Natural killer cell (primary cell): Measurements from ENCODE around the gene SMAD4. TPM values are rescaled to one million over a fixed set of nuclear protein-coding genes. Genes with fewer than 3 reads are reported as not detected.

Source experiments
- ATAC-seq, 3 donors: fragments of 150-1000 bp in 2 of 3; fragments of 200-7000 bp in 1 of 3; cut with Tn5 transposase; 1 replicate in 1 of 3; 2 replicates in 2 of 3; pipeline ENCODE4 v1.10.0; 2021; ENCODE audit warnings: mild to moderate bottlenecking in 2 of 3, moderate library complexity in 2 of 3
- DNase-seq, 2 donors: peaks; one replicate each; pipeline versions ENCODE4 v3.0.0 to v3.0.0-alpha.2; 2013 to 2021; ENCODE audit warnings: mixed read lengths in 1 of 2
- H3K27ac ChIP-seq: one replicate; pipeline ENCODE4 v1.5.1; 2013; ENCODE audit warnings: mild to moderate bottlenecking, low read length
- H3K27me3 ChIP-seq: one replicate; pipeline ENCODE4 v1.6.1; 2013; ENCODE audit warnings: low read length; ENCODE audit not compliant: control insufficient read depth, insufficient read depth
- H3K36me3 ChIP-seq: one replicate; pipeline ENCODE4 v1.6.1; 2013; ENCODE audit warnings: low read length; ENCODE audit not compliant: control insufficient read depth, insufficient read depth
- H3K4me1 ChIP-seq: one replicate; pipeline ENCODE4 v1.6.1; 2013; ENCODE audit warnings: low read length; ENCODE audit not compliant: control insufficient read depth, insufficient read depth
- H3K4me3 ChIP-seq: one replicate; pipeline ENCODE4 v1.5.1; 2013; ENCODE audit warnings: low read length
- H3K9me3 ChIP-seq: one replicate; pipeline ENCODE4 v1.6.1; 2013; ENCODE audit warnings: low read length; ENCODE audit not compliant: control insufficient read depth, insufficient read depth
- H3K27ac Mint-ChIP-seq, 2 donors: one replicate each; pipeline ENCODE4 v1.8.0; 2022; ENCODE audit warnings: mild to moderate bottlenecking in 2 of 2, mixed read lengths in 2 of 2, moderate library complexity in 1 of 2
- H3K27me3 Mint-ChIP-seq, 2 donors: one replicate each; pipeline ENCODE4 v1.8.0; 2022; ENCODE audit warnings: low read depth in 2 of 2, mixed read lengths in 2 of 2
- H3K36me3 Mint-ChIP-seq: one replicate; pipeline ENCODE4 v1.8.0; 2022; ENCODE audit warnings: mixed read lengths
- H3K4me1 Mint-ChIP-seq, 2 donors: one replicate each; pipeline ENCODE4 v1.8.0; 2022; ENCODE audit warnings: mixed read lengths in 2 of 2
- H3K4me3 Mint-ChIP-seq: one replicate; pipeline ENCODE4 v1.8.0; 2022; ENCODE audit warnings: mild to moderate bottlenecking, moderate library complexity, mixed read lengths
- H3K9me3 Mint-ChIP-seq, 2 donors: one replicate each; pipeline ENCODE4 v1.8.0; 2022; ENCODE audit warnings: mixed read lengths in 2 of 2
- WGBS: methylation state at CpG from one replicate; pipeline ENCODE4 v1.1.7; 2013; ENCODE audit warnings: missing lambda C conversion rate; ENCODE audit not compliant: insufficient coverage; 5-methylcytosine and 5-hydroxymethylcytosine counted together
- intact Hi-C: fragments of 100-400 bp; cut with micrococcal nuclease; formaldehyde crosslinking; loops from one replicate; pipeline ENCODE4 v1.14.2; 2022
- total RNA-seq, 4 donors: library from RNA; stranded (reverse); fragments of 120-200 nt in 1 of 4; gene quantifications; one replicate each; pipeline versions ENCODE4 v1.2.3 to v1.2.4, GENCODE V29; 2013 to 2022
- TF ChIP-seq, protein P1 (sequence below): fragments of 200-600 bp; IDR thresholded peaks from one replicate; pipeline ENCODE4 v1.8.0; 2022; ENCODE audit warnings: antibody characterized with exemption

Gene SMAD4
- total RNA-seq, 3 donors from 2014 or later (not counting 1 experiment from before 2014, with no cell fraction given), result 63.4 to 92.7 (median 73.8) TPM

DNA sequence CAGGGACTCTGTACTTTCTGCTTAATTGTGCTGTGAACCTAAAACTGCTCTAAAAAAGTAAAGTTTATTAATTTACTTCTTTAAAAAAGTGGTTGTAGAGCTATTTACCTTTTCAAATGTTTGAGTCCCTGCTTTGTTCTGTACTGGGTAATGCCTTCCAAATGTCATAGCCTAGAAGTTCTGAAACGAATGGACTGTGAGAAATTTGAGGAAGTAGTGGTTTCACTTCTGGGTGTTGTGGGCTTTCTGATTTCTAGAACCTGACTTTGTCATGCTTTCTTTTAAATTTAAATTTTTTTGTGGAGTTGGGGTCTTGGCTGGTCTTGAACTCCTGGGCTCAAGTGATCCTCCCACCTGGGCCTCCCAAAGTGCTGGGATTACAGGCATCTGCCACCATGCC is 44.6 kb downstream of the SMAD4 start:
- peaks cover 43% of the 10 kb centered on the region for H3K36me3 ChIP-seq
- peak; percentile 34 to 55 (median 39) for ATAC-seq

DNA sequence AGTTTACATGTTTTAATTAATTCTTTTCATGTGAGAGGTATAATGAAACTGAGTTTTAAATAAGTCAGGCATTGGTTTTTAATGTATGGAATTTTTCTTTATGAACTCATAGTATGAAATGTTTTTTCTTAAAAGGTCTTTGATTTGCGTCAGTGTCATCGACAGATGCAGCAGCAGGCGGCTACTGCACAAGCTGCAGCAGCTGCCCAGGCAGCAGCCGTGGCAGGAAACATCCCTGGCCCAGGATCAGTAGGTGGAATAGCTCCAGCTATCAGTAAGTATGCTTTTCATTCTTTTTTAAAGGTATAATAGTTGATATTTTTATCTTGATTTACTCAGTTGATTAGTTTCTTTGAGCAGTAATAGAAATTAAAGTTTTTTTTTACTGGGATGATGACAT is 46.5 kb downstream of the SMAD4 start:
- Histone ChIP-seq H3K27me3 (no peaks in the 10 kb centered on the region), H3K36me3 (peaks cover 42% of the 10 kb centered on the region), H3K4me3 (no peak overlapping the region), H3K4me1 (peaks cover 9% of the 10 kb centered on the region), H3K27ac (no peak overlapping the region), H3K9me3 (no peaks in the 10 kb centered on the region)
- Mint-ChIP-seq H3K4me1 (peaks cover 44 to 50% of the 10 kb centered on the region in 2 donors), H3K9me3 (no peaks in the 10 kb centered on the region), H3K27ac (peak overlapping the region; percentile 61 to 74), H3K4me3 (no peak overlapping the region), H3K36me3 (peaks cover 10% of the 10 kb centered on the region), H3K27me3 (no peaks in the 10 kb centered on the region)
- TF ChIP-seq, protein P1, sequence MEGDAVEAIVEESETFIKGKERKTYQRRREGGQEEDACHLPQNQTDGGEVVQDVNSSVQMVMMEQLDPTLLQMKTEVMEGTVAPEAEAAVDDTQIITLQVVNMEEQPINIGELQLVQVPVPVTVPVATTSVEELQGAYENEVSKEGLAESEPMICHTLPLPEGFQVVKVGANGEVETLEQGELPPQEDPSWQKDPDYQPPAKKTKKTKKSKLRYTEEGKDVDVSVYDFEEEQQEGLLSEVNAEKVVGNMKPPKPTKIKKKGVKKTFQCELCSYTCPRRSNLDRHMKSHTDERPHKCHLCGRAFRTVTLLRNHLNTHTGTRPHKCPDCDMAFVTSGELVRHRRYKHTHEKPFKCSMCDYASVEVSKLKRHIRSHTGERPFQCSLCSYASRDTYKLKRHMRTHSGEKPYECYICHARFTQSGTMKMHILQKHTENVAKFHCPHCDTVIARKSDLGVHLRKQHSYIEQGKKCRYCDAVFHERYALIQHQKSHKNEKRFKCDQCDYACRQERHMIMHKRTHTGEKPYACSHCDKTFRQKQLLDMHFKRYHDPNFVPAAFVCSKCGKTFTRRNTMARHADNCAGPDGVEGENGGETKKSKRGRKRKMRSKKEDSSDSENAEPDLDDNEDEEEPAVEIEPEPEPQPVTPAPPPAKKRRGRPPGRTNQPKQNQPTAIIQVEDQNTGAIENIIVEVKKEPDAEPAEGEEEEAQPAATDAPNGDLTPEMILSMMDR, result no peak
- no peak for ATAC-seq
- no peak for DNase-seq
- WGBS, result 98% methylated on average over 4 of the region's 4 CpGs
- intact Hi-C loops, result no loop called here

More for the DNA sequence above, 44.6 kb downstream of the SMAD4 start:
- no peaks in the 10 kb centered on the region for H3K9me3 ChIP-seq
- no peaks in the 10 kb centered on the region for H3K27me3 ChIP-seq
- H3K36me3 Mint-ChIP-seq, result peaks cover 10% of the 10 kb centered on the region
- no peaks in the 10 kb centered on the region for H3K27me3 Mint-ChIP-seq
- H3K27ac Mint-ChIP-seq, result peak overlapping the region; percentile 47 to 74
- H3K4me1 Mint-ChIP-seq, result peaks cover 60 to 66% of the 10 kb centered on the region in 2 donors
- peaks cover 9% of the 10 kb centered on the region for H3K4me1 ChIP-seq
- TF ChIP-seq, protein P1, result no peak
- H3K9me3 Mint-ChIP-seq, result no peaks in the 10 kb centered on the region
- no peak overlapping the region for H3K4me3 Mint-ChIP-seq
- H3K4me3 ChIP-seq, result no peak overlapping the region
- no peak overlapping the region for H3K27ac ChIP-seq
- 0% methylated on average over 1 of the region's 1 CpG for WGBS
- intact Hi-C loops, result no loop called here
- no peak for DNase-seq

DNA sequence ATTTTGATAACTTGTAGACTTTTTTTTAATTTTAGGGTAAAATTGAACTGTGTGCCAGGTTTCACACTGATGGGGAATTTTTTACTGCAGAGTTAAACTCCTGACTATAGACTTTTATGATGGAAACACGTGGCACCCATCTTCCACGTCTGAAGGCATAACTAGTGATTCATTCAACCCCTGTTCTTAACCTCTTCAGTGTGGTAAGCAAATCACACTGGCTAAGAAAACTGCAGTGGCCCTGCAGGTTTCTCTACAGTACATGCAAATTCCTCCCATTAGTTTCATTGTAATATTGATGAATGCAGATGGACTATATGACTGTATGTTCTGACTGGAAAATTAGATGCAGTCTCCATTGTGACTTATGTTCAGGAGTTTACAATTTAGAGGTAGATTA is 47.2 kb downstream of the SMAD4 start:
- H3K36me3 ChIP-seq, result peaks cover 45% of the 10 kb centered on the region
- TF ChIP-seq, protein P1, result no peak
- H3K4me3 Mint-ChIP-seq, result no peak overlapping the region
- ATAC-seq, result no peak
- H3K27ac Mint-ChIP-seq, result peak overlapping the region in 1 of 2 donors; percentile 74
- H3K9me3 Mint-ChIP-seq, result no peaks in the 10 kb centered on the region
- H3K36me3 Mint-ChIP-seq, result peaks cover 10% of the 10 kb centered on the region
- no peaks in the 10 kb centered on the region for H3K9me3 ChIP-seq
- peaks cover 37 to 43% of the 10 kb centered on the region in 2 donors for H3K4me1 Mint-ChIP-seq
- DNase-seq, result no peak
- H3K27me3 Mint-ChIP-seq, result no peaks in the 10 kb centered on the region
- intact Hi-C loops, result no loop called here
- H3K27me3 ChIP-seq, result no peaks in the 10 kb centered on the region
- H3K4me1 ChIP-seq, result peaks cover 9% of the 10 kb centered on the region
- no peak overlapping the region for H3K27ac ChIP-seq
- H3K4me3 ChIP-seq, result no peak overlapping the region
- 95% methylated on average over 2 of the region's 2 CpGs for WGBS

DNA sequence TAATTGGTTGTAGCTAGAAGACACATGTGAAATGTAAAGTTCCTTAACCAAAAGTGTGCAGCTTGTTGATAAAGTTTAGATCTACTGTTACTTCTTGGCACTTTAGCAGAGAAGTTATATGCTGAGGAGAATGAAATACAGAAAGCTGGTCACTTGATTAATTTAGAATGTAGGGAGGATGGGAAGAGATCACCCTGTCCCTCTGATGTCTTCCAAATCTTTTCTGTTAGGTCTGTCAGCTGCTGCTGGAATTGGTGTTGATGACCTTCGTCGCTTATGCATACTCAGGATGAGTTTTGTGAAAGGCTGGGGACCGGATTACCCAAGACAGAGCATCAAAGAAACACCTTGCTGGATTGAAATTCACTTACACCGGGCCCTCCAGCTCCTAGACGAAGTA is 48.0 kb downstream of the SMAD4 start:
- Histone ChIP-seq H3K36me3 (peaks cover 45% of the 10 kb centered on the region), H3K27me3 (no peaks in the 10 kb centered on the region), H3K9me3 (no peaks in the 10 kb centered on the region), H3K27ac (no peak overlapping the region), H3K4me1 (peaks cover 9% of the 10 kb centered on the region), H3K4me3 (no peak overlapping the region)
- TF ChIP-seq, protein P1, result no peak
- ATAC-seq, result no peak
- 97% methylated on average over 5 of the region's 5 CpGs for WGBS
- intact Hi-C loops, result no loop called here
- Mint-ChIP-seq H3K27me3 (no peaks in the 10 kb centered on the region), H3K4me3 (no peak overlapping the region), H3K9me3 (no peaks in the 10 kb centered on the region), H3K4me1 (peaks cover 35 to 42% of the 10 kb centered on the region in 2 donors), H3K36me3 (peaks cover 10% of the 10 kb centered on the region), H3K27ac (no peak overlapping the region)
- no peak for DNase-seq
